Measurements from ENCODE around the gene FUNDC2.

Gene FUNDC2

GRCh38 chrX:155023907-155024833, 2.5 kb upstream of the FUNDC2 start:
- DNase-seq = no peak

- no peak for DNase-seq
Observed at GRCh38 chrX:155026420-155026726, 271 bp upstream of the FUNDC2 start.

DNA sequence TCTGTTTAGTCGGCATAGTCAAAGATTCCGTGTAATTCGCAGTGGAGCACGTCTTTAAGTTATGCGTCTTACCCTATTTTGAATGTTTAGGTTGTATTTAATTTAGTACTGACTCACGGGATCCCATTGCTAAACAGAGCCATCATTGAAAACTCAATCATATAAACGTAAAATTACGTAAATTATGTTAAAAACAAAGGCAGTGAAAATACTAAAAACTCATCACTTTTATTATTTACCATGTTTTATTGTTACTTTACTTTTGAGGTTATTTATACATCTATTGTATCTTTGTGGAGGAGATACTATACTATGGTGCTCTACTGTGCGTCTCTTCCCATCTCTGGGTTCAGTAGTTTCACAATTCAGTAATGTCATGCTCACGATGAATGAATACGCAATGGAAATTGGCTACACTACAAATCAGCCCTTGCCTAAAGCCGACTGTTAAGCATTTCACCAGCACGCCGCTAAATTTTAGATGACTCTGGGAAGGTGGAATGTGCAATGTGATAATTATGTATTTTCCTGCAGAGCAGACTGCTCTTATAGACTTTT, 944 bp downstream of the FUNDC2 start:
- peak in 1 of 2 experiments; percentile 6 for DNase-seq

DNA sequence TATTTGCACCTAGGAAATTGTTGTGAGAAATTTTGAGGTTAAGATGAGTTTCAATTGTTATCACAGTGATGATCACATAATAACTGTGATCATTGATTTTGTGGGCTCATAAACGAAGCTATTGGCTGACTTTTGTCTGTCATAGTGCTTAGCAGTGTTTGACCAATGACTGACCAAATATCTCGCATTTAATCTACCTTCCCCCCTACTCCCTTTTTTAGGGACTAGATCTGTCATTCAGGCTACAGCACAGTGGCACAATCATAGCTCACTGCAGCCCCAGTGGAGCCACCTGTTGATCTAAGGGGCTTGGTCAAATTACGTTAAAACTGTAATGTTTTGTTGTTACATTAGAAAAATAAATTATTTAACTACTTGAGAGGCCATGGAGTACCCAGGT, 1.5 kb downstream of the FUNDC2 start:
- no peak for DNase-seq

DNA sequence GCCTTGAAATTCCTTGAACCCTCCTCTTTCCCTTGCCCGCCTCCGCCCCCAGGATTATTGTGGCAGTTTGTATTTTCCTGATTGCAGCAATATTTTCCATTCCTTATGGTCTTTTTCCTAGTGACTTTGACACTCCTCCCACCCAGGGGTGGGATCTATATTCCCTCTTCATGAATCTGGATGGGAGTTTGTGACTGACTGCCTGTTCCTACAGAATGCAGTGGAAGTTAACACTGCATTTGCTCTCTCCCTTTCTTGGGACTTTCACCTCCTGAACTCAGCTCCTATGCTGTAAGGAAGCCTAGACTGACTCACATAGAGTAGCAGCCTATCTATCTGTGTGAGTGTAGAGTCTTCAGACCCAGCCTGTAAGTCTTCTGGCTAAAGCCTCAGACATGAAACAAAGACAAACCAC, 2.2 kb downstream of the FUNDC2 start:
- no peak for DNase-seq

GRCh38 chrX:155031657-155032056, 5.0 kb downstream of the FUNDC2 start:
- no peak for DNase-seq

GRCh38 chrX:155035688-155036087, 9.0 kb downstream of the FUNDC2 start:
- DNase-seq = no peak

DNA sequence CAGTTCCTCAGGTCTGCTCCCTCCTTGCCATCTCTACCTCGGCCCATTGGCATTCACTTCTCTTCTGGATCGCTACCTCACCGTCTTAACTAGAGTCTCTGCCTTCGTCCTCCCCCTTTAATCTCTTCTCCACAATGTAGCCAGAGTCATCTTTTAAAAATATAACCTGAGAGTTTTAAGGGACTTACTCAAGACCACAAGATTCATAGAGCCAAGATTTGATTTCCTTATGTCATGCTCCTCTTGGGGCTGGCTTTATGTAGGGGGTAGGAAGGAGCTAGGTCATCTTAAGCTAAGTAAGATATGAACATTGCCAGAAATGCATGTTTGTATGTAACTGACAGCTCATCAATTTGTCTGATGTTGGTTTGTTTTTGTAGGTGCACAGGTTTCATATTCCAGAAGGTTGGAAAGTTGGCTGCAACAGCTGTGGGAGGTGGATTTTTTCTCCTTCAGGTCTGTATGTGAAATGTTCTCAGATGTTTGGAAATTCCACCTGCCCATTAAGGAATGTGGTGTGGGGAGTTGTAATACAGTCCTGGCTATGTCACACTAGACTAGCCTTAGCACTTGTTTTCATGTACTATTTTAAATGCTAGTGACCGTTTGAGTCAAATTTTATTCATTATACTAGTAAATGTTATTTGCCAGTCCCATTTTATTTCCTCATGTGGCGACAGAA, 19.6 kb downstream of the FUNDC2 start:
- no peak for DNase-seq

- DNase-seq = no peak
Observed at GRCh38 chrX:155046811-155047528, 20.3 kb downstream of the FUNDC2 start.

DNA sequence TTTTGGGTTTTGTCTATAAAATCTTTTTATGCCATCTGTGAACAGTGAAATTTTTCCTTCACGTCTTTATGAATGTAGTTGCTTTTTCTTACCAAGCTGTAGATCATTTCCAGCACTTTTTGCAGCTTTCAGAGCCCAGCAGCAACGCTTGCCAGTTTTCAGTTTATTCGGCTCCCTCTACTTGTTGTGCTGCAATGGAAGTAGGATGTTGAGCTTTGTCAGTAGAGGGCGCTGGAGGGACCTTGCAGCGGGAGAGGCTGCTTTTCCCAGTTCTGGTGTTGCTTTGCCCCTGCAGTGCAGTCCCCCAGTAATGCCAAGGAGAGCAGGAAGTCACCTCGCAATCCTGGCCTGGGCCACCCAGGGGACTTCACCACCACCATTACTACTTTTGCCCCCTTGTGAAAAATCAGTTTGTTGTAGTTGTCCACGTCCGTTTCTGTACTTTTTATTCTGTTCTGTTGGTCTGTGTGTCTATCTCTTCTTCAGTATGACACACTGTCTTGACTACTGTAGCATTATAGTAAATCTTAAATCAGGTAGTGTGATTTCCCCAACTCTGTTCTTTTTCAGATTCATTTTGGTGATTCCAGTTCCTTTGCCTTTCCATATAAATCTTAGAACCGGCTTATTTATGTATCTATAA, 22.5 kb downstream of the FUNDC2 start:
- peak; percentile 30 to 37 for DNase-seq

DNA sequence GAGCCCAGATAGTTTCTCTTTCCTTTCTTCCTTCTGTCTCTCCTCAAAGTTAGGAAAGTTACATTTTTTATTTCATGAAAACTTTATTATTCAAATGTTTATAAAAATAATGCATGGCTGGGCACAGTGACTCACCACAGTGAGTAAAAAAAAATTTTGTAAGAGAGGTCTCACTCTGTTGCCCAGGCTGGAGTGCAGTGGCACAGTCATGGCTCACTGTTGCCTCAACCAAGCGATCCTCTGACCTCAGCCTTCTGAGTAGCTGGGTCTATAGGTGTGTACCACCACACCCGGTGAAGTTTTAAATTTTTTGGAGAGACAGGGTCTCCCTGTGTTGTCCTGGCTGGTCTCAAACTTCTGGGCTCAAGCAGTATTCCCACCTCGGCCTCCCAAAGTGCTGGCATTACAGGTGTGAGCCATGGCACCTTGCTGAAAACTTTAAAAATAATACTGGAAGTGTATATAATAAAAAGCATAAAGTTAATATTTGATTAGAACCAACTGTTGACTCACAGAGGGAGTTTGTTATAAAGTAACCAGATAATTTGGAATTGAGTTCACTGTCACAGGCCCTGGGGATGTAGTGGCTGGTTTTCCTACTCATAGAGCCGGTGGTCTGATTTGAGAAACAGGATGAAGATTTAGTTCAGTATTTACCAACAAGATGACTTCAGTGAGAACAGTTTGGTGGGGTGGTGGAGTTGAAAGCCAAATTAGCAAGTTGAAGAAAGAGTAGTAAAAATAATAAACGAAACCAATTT, 26.3 kb downstream of the FUNDC2 start:
- DNase-seq = no peak

GRCh38 chrX:155053656-155054055, 27.0 kb downstream of the FUNDC2 start:
- DNase-seq = no peak

DNA sequence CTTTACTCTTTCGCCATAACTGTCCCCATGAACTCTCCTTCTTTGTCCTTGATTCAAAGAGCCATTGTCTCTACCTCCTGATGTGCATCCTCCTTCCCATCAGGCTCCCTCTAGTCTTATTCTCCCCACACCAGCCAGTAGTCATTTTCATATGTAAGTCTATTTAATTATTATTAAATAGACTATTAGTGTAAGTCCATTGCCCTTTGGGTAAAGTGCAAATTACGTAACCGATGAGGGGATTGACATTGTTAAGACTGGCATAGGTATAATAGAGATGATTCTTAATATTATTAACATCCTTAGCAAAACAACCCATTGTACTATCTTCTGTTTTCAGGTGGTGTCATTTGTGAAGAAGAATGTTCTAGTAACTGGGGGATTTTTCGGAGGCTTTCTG, 27.6 kb downstream of the FUNDC2 start:
- DNase-seq = no peak

GRCh38 chrX:155055494-155055893, 28.9 kb downstream of the FUNDC2 start:
- DNase-seq = no peak

- DNase-seq = no peak
Observed at GRCh38 chrX:155056471-155056870, 29.8 kb downstream of the FUNDC2 start.

GRCh38 chrX:155056877-155057792, 30.5 kb downstream of the FUNDC2 start:
- peak; percentile 14 to 49 for DNase-seq

DNA sequence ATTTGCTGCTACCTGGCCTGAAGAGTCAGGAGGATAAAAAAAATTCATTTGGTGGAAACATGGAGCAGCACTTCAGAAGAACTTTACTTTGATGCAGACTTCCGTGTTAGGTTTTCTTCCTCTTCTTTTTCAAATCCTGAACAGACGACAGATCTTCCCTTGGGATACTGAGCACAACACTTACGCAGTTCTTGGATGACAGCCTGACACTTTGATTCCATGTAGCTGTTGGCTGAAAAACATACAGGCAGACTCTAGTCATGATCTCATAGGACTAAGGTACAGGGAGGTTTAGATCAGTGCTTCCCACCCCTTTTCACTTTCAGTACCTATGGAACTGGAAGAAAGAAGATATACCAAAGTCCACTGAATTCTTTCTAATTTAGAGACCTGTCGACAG, 35.1 kb downstream of the FUNDC2 start:
- no peak for DNase-seq

DNA sequence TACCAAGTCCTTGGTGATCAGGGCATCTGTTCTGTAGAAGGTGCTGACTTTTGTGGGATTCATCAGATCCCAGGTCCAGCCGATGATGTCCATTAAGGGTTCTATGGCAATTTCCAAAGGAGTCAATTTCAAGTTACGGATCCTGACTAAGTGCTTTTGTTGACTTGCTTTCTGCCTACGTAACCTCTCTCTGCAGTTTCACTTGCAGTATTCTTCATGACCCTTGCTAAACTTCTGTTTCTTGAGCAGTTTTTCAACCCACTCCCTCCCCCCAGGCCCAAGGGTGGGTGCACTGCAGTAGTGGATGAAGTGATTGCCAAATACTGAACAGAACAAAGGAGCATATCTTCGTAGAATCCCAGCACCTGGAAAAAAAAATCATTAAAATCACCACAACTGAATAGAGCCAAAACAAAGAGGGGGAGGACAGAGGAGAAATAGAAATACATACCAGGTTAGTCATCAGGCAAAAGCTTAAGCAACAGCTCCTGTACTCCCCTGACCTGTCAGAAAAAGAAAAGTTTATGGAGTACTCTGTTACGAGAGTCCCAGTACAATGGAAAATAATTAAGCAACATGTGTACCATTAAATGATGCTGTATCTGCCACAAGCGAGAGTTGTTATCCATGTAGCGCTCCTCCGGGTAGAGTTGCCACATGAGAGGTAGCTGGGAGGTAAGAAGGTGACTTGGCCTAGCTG, 38.5 kb downstream of the FUNDC2 start:
- DNase-seq = no peak

DNA sequence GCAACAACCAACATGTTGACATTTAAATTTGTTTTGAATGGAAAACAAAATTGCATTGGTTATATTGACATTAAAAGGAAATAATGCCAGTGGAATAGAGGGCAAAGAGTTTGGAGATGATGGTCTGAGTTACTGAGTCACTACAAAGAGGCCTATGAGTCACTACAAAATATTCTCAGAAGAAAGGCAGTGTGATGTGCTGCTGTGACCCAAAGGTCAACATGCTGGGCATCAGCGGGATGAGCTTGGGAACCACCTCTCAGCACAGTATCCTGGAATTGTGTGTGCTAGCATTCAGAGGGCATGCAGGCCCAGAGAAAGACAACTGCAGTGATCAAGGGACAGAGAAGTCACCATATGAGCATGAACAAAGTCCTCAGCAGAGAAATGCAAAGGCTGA, 41.5 kb downstream of the FUNDC2 start:
- DNase-seq = no peak

- DNase-seq = no peak
Observed at GRCh38 chrX:155069414-155069813, 42.8 kb downstream of the FUNDC2 start.

Measured in NCI-H2081 (cell line).